ENCODE measurements around the gene BRWD1.

BRWD1 gene

DNA sequence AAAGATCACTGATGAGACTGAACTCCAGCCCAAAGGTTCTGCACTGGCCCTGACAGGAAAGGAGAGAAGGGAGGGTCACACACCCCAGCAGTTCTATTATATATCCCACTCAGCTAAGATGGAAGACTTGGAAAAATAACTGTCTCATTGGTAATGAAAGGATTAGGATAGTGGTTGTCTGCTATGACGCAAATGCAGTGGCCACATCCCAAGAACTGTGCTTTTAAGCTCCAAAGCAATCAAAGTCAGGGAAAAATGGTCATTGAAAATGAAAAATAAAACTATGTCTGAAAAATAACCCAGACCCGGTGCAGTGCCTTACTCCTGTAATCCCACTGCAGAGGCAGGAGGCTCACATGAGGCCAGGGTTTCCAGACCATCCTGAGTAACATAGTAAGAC lies 161.2 kb downstream of the BRWD1 start:
- TF ChIP-seq, protein P1, sequence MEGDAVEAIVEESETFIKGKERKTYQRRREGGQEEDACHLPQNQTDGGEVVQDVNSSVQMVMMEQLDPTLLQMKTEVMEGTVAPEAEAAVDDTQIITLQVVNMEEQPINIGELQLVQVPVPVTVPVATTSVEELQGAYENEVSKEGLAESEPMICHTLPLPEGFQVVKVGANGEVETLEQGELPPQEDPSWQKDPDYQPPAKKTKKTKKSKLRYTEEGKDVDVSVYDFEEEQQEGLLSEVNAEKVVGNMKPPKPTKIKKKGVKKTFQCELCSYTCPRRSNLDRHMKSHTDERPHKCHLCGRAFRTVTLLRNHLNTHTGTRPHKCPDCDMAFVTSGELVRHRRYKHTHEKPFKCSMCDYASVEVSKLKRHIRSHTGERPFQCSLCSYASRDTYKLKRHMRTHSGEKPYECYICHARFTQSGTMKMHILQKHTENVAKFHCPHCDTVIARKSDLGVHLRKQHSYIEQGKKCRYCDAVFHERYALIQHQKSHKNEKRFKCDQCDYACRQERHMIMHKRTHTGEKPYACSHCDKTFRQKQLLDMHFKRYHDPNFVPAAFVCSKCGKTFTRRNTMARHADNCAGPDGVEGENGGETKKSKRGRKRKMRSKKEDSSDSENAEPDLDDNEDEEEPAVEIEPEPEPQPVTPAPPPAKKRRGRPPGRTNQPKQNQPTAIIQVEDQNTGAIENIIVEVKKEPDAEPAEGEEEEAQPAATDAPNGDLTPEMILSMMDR (IDR thresholded peaks at IDR 0.05; ENCODE audit: borderline replicate concordance, control extremely low read depth, extremely low read depth, insufficient read depth, missing control alignments) = no peak
- no peak for DNase-seq (ENCODE audit: low spot score)
- in situ Hi-C loops (cut with MboI; ENCODE audit: low sequenced_read_pairs, unreplicated experiment) = no loop called here

DNA sequence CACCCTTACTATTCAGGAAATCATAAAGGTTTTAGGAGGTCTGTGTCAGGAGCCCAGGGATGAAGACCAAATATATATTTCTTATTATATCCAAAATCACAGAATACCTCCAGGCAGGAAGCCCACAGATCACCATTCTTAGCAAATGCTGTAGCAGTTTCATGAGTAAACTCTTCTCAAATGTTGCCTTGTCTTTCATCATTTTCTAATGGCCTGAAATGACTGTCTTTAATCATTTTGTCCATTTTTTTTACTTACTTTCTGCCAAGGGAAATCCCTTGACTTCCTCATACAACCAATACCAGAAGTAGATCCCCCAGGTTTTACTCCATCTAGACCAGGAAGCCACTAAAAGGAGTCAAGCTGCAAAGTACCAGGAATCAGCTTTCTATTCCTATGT lies 162.6 kb downstream of the BRWD1 start:
- in situ Hi-C loops (cut with MboI; ENCODE audit: low sequenced_read_pairs, unreplicated experiment) = no loop called here
- DNase-seq (ENCODE audit: low spot score) = no peak
- TF ChIP-seq, protein P1 (IDR thresholded peaks at IDR 0.05; ENCODE audit: borderline replicate concordance, control extremely low read depth, extremely low read depth, insufficient read depth, missing control alignments) = no peak

DNA sequence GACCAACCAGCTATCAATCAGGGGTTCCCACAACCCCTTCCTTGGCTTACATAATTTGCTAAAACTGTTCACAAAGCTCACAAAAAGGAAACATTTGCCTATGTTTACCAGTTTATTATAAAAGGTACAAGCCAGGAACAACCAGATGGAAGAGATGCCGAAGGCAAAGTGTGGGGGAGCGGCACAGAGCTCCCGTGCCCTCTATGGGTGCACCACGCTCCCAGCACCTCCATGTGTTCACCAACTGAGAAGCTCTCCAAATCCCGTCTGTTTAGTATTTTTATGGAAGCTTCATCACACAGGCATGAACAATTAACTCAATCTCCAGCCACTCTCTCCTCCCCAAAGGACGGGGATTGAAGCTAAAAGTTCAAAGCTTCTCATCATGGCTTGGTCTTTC lies 163.1 kb downstream of the BRWD1 start:
- no peak for DNase-seq (ENCODE audit: low spot score)

DNA sequence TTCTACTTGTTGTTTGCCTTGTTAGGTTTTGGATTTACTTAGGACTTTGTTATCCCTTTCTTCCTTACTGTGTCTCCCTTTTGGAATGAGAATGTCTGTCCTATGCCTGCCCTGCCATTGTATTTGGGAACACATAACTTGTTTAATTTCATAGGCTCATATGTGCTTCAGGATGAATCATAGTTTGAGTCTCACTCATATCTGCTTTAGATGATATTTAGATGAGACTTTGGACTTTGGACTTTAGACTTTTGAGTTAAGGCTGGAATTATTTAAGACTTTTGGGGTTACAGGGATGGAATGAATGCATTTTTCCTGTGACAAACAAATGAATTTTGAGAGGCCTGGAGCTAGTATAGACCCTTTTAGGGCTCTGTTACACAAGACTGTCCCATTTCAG lies 163.6 kb downstream of the BRWD1 start:
- DNase-seq (ENCODE audit: low spot score) = no peak
- TF ChIP-seq, protein P1 (IDR thresholded peaks at IDR 0.05; ENCODE audit: borderline replicate concordance, control extremely low read depth, extremely low read depth, insufficient read depth, missing control alignments) = no peak
- in situ Hi-C loops (cut with MboI; ENCODE audit: low sequenced_read_pairs, unreplicated experiment) = loop anchor here (10.0 to 25.0 kb wide), 2 partner anchors 415 to 638 kb away; no protein-coding TSS in a partner anchor

More for the DNA sequence above, 163.1 kb downstream of the BRWD1 start:
- TF ChIP-seq, protein P1 (IDR thresholded peaks at IDR 0.05; ENCODE audit: borderline replicate concordance, control extremely low read depth, extremely low read depth, insufficient read depth, missing control alignments) = no peak
- in situ Hi-C loops (cut with MboI; ENCODE audit: low sequenced_read_pairs, unreplicated experiment) = no loop called here

DNA sequence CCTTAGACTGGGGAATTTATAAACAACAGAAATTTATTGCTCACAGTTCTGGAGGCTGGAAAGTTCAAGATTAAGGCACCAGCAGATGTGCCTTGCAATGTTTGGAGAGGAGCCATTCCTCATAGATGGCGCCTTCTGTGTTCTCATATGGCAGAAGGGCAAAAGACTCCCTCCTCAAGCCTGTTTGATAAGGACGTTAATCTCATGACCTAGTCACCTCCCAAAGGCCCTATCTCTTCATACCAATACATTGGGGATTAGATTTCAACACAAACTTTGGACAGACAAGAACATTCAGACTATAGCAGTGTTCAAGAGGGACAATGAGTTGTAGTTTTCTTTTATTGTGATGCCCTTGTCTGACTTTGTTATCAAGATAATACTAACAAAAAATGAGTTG lies 164.5 kb downstream of the BRWD1 start:
- DNase-seq (ENCODE audit: low spot score) = no peak
- in situ Hi-C loops (cut with MboI; ENCODE audit: low sequenced_read_pairs, unreplicated experiment) = loop anchor here (10.0 to 25.0 kb wide), 2 partner anchors 414 to 637 kb away; no protein-coding TSS in a partner anchor
- TF ChIP-seq, protein P1 (IDR thresholded peaks at IDR 0.05; ENCODE audit: borderline replicate concordance, control extremely low read depth, extremely low read depth, insufficient read depth, missing control alignments) = no peak

DNA sequence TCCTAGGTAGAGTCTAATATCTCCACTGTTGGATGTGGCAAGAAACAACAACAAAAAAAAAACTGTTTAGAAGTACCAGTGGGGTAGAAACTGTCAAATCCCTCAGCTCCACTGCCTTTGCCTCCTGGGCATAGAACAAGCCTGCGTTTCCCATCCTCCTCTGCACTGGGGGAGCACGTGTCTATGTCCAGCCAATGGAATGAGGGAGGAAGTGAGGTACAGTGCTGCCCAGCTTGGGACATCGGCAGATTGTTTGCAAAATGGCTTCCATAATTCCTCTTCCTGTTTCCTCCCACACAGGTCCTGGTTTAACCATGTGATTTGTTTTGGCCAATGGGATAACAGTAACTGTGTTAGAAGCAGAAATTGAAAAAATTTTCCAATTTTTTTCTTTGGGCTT lies 169.2 kb downstream of the BRWD1 start:
- TF ChIP-seq, protein P1 (IDR thresholded peaks at IDR 0.05; ENCODE audit: borderline replicate concordance, control extremely low read depth, extremely low read depth, insufficient read depth, missing control alignments) = no peak
- in situ Hi-C loops (cut with MboI; ENCODE audit: low sequenced_read_pairs, unreplicated experiment) = loop anchor here (10.0 to 25.0 kb wide), 2 partner anchors 409 to 632 kb away; no protein-coding TSS in a partner anchor
- DNase-seq (ENCODE audit: low spot score) = no peak

Data from GM13976 (cell line).